ENCODE results near the gene FAM72B. TPM values are rescaled to one million over a fixed set of nuclear protein-coding genes. Genes with fewer than 3 reads are reported as not detected.
"Not testable (repeated sequence)": the region's sequence is repeated elsewhere in the genome, so short reads cannot be mapped to it uniquely, and the experiment has no call there.

The FAM72B gene
- total RNA-seq = 1 to 10 TPM in 3 of 4 donors, under 1 TPM in 1; 0.66 to 1.3 (median 1.2) TPM

DNA sequence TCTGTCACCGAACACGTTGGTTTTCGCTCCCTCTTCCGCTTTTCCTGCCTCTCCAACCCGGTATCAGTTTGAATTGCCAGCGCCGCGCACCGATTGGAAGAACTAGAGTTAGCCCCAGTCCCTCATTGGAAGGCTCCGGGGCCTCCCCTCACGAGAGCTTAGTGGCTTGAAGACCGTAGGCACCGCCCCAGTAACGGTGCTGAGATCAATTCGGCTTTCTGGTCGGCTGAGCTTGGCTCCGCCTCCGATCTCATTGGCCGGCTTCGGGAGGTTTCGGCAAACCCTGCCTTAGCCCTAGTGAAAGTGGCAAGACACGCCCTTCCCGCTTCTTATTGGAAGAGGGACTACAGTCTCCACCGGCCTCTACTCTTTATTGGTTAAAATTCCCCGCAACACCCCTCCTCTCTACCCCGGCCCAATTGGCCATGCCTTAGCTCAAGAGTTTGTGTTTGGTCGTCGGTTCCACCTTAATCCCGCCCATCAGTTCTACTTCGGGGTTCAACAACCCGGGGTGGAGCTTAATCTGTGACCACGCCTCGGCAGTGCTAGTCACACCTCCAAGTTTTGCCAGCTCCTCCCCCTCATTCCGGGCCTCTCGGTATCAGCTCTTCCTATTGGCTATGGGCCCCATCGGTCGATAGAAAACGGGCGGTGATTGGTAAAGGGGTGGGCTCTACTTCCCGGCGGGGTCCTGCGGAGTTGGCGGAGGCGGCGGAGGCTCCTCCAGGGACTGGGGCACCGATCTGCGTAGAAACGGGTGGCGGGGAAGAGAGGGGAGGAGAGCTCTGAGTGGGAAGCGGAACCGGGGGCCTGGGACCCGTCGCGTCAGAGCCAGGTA is at the start of gene FAM72B, which contains the start of gene SRGAP2C:
FAM72B (minus strand) TSS at position 51 of the 838 bp plus-strand sequence. CDS start 851 bp downstream, outside the sequence.
SRGAP2C (plus strand) TSS at position 686 of the 838 bp plus-strand sequence. CDS start 2,472 bp downstream, outside the sequence.
- not testable (repeated sequence) for H3K27me3 ChIP-seq, H3K36me3 ChIP-seq, H3K9me3 ChIP-seq, H3K4me1 ChIP-seq
- WGBS, 2 donors = 0% methylated on average over 16 to 28 of the region's 54 CpGs
- Histone ChIP-seq H3K27ac (peak within 1 kb of the TSS in 3 of 4 donors; percentile 75 to 83 (median 76)), H3K4me3 (peak within 1 kb of the TSS; percentile 20 to 53 (median 34))
- DNase-seq (ENCODE audit: low spot score in 2 of 2) = peak; percentile 90 to 94
- TF ChIP-seq POLR2A (IDR thresholded peaks at IDR 0.05) (peak; percentile 53 to 77), EP300 (IDR thresholded peaks at IDR 0.05) (peak in 1 of 2 donors; percentile 82)

DNA sequence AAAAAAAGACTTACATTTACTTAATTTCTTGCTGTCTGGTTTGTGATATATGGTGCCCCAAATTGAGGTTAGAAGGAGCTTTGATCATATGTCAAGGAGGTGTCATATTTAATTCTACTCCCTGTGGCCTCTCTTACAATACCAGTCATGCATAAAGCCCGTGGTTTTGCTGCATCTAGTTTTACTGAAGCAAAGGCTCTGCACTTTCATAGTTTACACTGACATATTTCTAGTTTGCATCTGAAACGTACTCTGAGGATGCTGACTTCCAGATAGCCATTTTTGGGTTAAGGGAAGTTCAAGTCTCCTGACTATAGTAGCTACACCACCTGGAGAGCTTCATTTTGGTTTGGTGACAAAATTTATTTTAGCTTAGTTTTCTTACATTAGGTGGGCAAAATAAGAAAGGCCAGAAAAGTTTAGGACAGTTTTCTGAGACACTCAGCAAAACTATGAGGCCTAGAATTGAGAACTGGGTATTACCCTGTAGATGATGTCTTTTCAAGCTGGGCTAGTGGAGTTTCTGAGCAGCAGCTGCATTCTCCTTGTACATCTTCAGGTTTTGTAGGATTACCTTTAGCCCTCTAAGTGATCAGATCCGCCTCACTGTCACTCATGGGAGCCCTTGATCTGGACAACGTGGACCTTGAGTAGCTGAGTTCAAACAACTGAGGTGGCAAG is 48.4 kb upstream of the FAM72B start:
- H3K27ac ChIP-seq; H3K9me3 ChIP-seq; H3K36me3 ChIP-seq; DNase-seq (ENCODE audit: low spot score in 2 of 2); H3K4me1 ChIP-seq; H3K4me3 ChIP-seq; H3K27me3 ChIP-seq: not testable (repeated sequence)
- WGBS, 2 donors = 16 to 50% methylated on average over 2 of the region's 4 CpGs

DNA sequence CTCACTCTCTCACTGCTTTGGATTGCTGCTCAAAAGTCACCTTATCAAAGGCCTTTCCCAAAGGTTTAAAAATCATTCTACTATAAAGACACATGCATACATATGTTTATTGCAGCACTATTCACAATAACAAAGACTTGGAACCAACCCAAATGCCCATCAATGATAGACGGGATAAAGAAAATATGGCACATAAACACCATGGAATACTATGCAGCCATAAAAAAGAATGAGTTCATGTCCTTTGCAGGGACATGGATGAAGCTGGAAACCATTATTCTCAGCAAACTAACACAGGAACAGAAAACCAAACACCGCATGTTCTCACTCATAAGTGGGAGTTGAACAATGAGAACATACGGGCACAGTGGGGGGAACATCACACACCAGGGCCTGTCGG is 46.5 kb upstream of the FAM72B start:
- not testable (repeated sequence) for H3K27ac ChIP-seq; H3K4me3 ChIP-seq; H3K36me3 ChIP-seq; H3K4me1 ChIP-seq; H3K9me3 ChIP-seq; H3K27me3 ChIP-seq; DNase-seq (ENCODE audit: low spot score in 2 of 2)
- 29 to 50% methylated on average over 1 of the region's 4 CpGs for WGBS, 2 donors

GRCh38 chr1:121227544-121228330 is 43.6 kb upstream of the FAM72B start:
- DNase-seq (ENCODE audit: low spot score in 2 of 2); H3K4me1 ChIP-seq; H3K9me3 ChIP-seq; H3K36me3 ChIP-seq; H3K4me3 ChIP-seq; H3K27ac ChIP-seq; H3K27me3 ChIP-seq: not testable (repeated sequence)
- 60 to 67% methylated on average over 1 to 2 of the region's 9 CpGs for WGBS, 2 donors

GRCh38 chr1:121226925-121227324 is 42.8 kb upstream of the FAM72B start:
- 60 to 100% methylated on average over 1 of the region's 2 CpGs for WGBS, 2 donors
- H3K4me3 ChIP-seq; H3K27me3 ChIP-seq; DNase-seq (ENCODE audit: low spot score in 2 of 2); H3K36me3 ChIP-seq; H3K9me3 ChIP-seq; H3K27ac ChIP-seq; H3K4me1 ChIP-seq: not testable (repeated sequence)

DNA sequence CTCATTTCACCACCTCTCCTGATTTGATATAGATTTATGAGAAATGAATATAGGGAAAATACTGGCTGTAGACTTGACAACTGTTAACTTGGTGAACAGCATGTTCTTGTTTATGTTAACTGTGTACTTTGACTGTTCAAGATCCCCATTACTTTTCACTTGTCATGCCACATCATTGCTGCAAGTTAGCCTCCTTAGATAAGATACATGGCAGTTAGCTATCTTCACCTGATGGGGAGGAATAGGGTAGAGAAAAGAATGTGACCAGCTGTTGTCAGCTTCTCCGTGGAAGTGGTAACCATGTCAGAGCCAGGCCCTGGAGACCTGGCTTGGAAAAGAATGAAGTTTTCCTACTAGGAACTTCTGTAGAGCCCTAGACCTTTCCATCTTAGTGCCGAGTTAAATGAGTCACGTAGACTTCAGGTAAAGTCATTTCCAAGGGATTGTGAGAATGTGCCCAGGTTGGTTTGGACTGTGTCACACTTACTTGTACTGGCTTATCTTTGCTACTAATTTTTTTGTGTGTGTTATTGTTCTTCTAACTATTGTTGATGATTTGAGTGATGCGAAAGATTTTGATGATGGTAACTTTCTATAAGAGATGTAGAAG is 42.3 kb upstream of the FAM72B start:
- 85 to 100% methylated on average over 2 of the region's 4 CpGs for WGBS, 2 donors
- not testable (repeated sequence) for H3K4me3 ChIP-seq; H3K27ac ChIP-seq; H3K36me3 ChIP-seq; DNase-seq (ENCODE audit: low spot score in 2 of 2); H3K27me3 ChIP-seq; H3K9me3 ChIP-seq; H3K4me1 ChIP-seq

- H3K27me3 ChIP-seq; H3K4me1 ChIP-seq; H3K36me3 ChIP-seq; H3K9me3 ChIP-seq; H3K27ac ChIP-seq; H3K4me3 ChIP-seq; DNase-seq (ENCODE audit: low spot score in 2 of 2): not testable (repeated sequence)
- WGBS, 2 donors = no CpG with 5 or more reads among the region's 4 CpGs
Observed at GRCh38 chr1:121224714-121225113, 40.6 kb upstream of the FAM72B start.

GRCh38 chr1:121221770-121222169 is 37.6 kb upstream of the FAM72B start:
- H3K27me3 ChIP-seq; H3K36me3 ChIP-seq; H3K4me1 ChIP-seq; DNase-seq (ENCODE audit: low spot score in 2 of 2); H3K9me3 ChIP-seq; H3K4me3 ChIP-seq; H3K27ac ChIP-seq: not testable (repeated sequence)
- 63 to 80% methylated on average over 1 of the region's 1 CpG for WGBS, 2 donors

- H3K36me3 ChIP-seq; DNase-seq (ENCODE audit: low spot score in 2 of 2): not testable (repeated sequence)
- WGBS, 2 donors = no CpG with 5 or more reads among the region's 1 CpG
Observed at GRCh38 chr1:121216676-121217075, 32.5 kb upstream of the FAM72B start.

GRCh38 chr1:121215699-121216417 is 31.7 kb upstream of the FAM72B start:
- H3K36me3 ChIP-seq; H3K4me1 ChIP-seq; H3K9me3 ChIP-seq; H3K27me3 ChIP-seq; H3K4me3 ChIP-seq; H3K27ac ChIP-seq; DNase-seq (ENCODE audit: low spot score in 2 of 2): not testable (repeated sequence)
- no CpG with 5 or more reads among the region's 1 CpG for WGBS, 2 donors

More at GRCh38 chr1:121216676-121217075, 32.5 kb upstream of the FAM72B start:
- not testable (repeated sequence) for H3K4me1 ChIP-seq, H3K27ac ChIP-seq, H3K27me3 ChIP-seq, H3K9me3 ChIP-seq, H3K4me3 ChIP-seq

DNA sequence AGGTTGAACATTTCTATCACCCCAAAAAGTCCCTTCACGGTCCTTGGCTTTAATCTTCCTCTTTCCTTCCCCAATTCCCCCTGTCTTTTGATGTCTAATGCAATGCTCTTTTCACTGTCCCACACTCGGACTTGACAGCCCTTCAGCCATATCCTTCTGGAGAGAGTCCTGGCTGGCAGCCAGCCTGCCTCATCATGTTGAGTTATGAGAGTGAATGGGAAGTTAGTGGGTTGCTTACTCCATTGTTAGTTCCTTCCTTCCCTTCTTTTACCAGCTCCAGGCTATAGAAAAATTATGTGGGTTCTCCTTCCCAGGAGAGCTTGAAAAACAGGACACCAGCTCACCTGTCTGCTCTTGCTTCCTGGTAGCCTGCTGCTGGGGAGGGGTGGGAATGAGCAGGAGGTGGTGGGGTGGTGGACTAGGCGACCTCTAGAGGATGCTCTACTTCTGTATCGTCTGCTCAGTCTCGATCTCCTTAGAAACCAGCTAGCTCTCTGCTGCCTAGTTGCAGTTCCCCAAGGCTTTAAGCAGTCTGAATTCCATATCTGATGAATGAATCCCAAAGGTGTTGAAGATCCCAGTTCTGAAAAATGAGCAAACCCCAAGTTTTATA is 30.5 kb upstream of the FAM72B start:
- not testable (repeated sequence) for H3K4me3 ChIP-seq; H3K9me3 ChIP-seq; H3K36me3 ChIP-seq; H3K27ac ChIP-seq; H3K27me3 ChIP-seq; H3K4me1 ChIP-seq; DNase-seq (ENCODE audit: low spot score in 2 of 2)
- WGBS, 2 donors = 20% methylated on average over 1 of the region's 5 CpGs; no CpG with 5 or more reads in 1 of the 2 donors

DNA sequence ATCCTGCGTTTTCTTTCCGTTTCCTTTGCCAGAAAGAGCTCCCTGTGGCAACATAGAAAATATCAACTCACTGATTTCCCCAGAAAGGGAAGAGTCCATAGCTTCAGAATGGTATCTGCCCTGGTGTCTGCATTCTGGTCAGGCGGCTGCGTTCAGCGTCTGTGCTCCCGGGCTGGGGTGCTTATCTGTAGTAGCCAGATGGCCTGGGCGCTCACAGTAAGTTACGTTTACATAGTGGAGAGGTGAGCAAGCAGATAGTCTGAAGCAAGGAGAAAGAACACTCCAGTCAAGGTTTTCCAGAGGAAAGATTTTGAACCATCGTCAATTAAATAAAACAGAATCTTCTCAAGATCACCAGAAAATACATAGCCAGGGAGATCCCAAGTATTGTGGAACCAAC is 29.4 kb upstream of the FAM72B start:
- H3K27ac ChIP-seq; H3K36me3 ChIP-seq; H3K4me3 ChIP-seq; H3K9me3 ChIP-seq; H3K4me1 ChIP-seq; DNase-seq (ENCODE audit: low spot score in 2 of 2); H3K27me3 ChIP-seq: not testable (repeated sequence)
- 100% methylated on average over 1 to 3 of the region's 9 CpGs for WGBS, 2 donors

Data from tibial nerve (tissue), 4 donors.